Stimulated activated CD4-positive, alpha-beta T cell treated with anti-CD3 and anti-CD28 coated beads, TNF-alpha, amount 100 ng/mL, for 24 hours (primary cell): ENCODE results near the gene SETDB1.

Source experiments
- DNase-seq, 3 experiments: peaks; one replicate each; pipeline ENCODE4 v3.0.0-alpha.2; 2020; ENCODE audit warnings: low read depth in 3 of 3

The SETDB1 gene

GRCh38 chr1:151002051-151002450 lies 75.9 kb downstream of the SETDB1 start:
- no peak for DNase-seq

GRCh38 chr1:151002611-151003010 lies 76.4 kb downstream of the SETDB1 start:
- no peak for DNase-seq

- no peak for DNase-seq
These were observed 77.0 kb downstream of the SETDB1 start for GRCh38 chr1:151003180-151003579.

GRCh38 chr1:151005729-151006319 lies 79.7 kb downstream of the SETDB1 start:
- DNase-seq, result no peak

GRCh38 chr1:151006327-151007052 lies 80.3 kb downstream of the SETDB1 start, which contains the start of gene MINDY1:
MINDY1 (minus strand) TSS chr1:151006902; CDS start chr1:151002617, 4,285 bp downstream.
- DNase-seq, result peak in 1 of 3 experiments; percentile 36

GRCh38 chr1:151007853-151008243 lies 81.7 kb downstream of the SETDB1 start:
- DNase-seq, result no peak

- peak; percentile 92 to 97 (median 93) for DNase-seq
These were observed 82.4 kb downstream of the SETDB1 start, which contains the start of gene PRUNE1 for GRCh38 chr1:151008244-151009205. PRUNE1 (plus strand) TSS chr1:151008449; CDS start chr1:151008633, 184 bp downstream.

GRCh38 chr1:151009206-151009587 lies 83.0 kb downstream of the SETDB1 start:
- no peak for DNase-seq

GRCh38 chr1:151009674-151010345 lies 83.6 kb downstream of the SETDB1 start:
- no peak for DNase-seq

- no peak for DNase-seq
These were observed 84.2 kb downstream of the SETDB1 start for GRCh38 chr1:151010346-151010726.

- no peak for DNase-seq
These were observed 85.1 kb downstream of the SETDB1 start for GRCh38 chr1:151011154-151011850.

GRCh38 chr1:151012684-151013471 lies 86.7 kb downstream of the SETDB1 start:
- DNase-seq, result no peak

- no peak for DNase-seq
These were observed 87.4 kb downstream of the SETDB1 start for GRCh38 chr1:151013518-151013917.
